GM23338 (cell line): ENCODE measurements around the gene TAOK1. TPM values are rescaled to one million over a fixed set of nuclear protein-coding genes. Genes with fewer than 3 reads are reported as not detected.

Experiments
- ATAC-seq: fragments of 200-7000 bp; cut with Tn5 transposase; 3 replicates; pipeline ENCODE4 v1.9.1; 2020
- DNase-seq: peaks from one replicate; pipeline ENCODE4 v3.0.0-alpha.2; 2015; ENCODE audit warnings: low spot score
- H2AFZ ChIP-seq: fragments of 200-600 bp; sonication (generic); 2 replicates; pipeline ENCODE4 v1.8.0; 2016; ENCODE audit warnings: antibody characterized with exemption, mild to moderate bottlenecking, moderate library complexity
- H3F3A ChIP-seq: fragments of 200-600 bp; sonication (generic); replicated peaks from 2 replicates; pipeline ENCODE4 v1.8.0; 2017; ENCODE audit warnings: antibody characterized with exemption, mixed run types, low read depth
- H3K27ac ChIP-seq: fragments of 200-600 bp; sonication (generic); 2 replicates; pipeline ENCODE4 v1.6.1; 2016; ENCODE audit warnings: low read depth
- H3K27me3 ChIP-seq: fragments of 200-600 bp; sonication (generic); 2 replicates; pipeline ENCODE4 v1.8.0; 2016; ENCODE audit warnings: mild to moderate bottlenecking, mixed run types, moderate library complexity; ENCODE audit not compliant: insufficient read depth
- H3K36me3 ChIP-seq: fragments of 200-600 bp; sonication (generic); 2 replicates; pipeline ENCODE4 v1.8.0; 2016; ENCODE audit warnings: mild to moderate bottlenecking; ENCODE audit not compliant: insufficient read depth
- H3K4me1 ChIP-seq: fragments of 200-600 bp; sonication (generic); 2 replicates; pipeline ENCODE4 v1.8.0; 2016; ENCODE audit warnings: mild to moderate bottlenecking, moderate library complexity; ENCODE audit not compliant: insufficient read depth
- H3K4me2 ChIP-seq: fragments of 200-600 bp; sonication (generic); 2 replicates; pipeline ENCODE4 v1.7.1; 2017; ENCODE audit warnings: mixed run types
- H3K4me3 ChIP-seq: fragments of 200-600 bp; sonication (generic); 2 replicates; pipeline ENCODE4 v1.6.1; 2016; ENCODE audit warnings: mixed run types
- H3K79me2 ChIP-seq: fragments of 200-600 bp; sonication (generic); replicated peaks from 2 replicates; pipeline ENCODE4 v1.8.0; 2017; ENCODE audit warnings: mild to moderate bottlenecking; ENCODE audit not compliant: insufficient read depth
- H3K9me2 ChIP-seq: fragments of 200-600 bp; sonication (generic); 2 replicates; pipeline ENCODE4 v1.8.0; 2017; ENCODE audit not compliant: insufficient read depth
- H4K20me1 ChIP-seq: fragments of 200-600 bp; sonication (generic); replicated peaks from 2 replicates; pipeline ENCODE4 v1.8.0; 2017; ENCODE audit warnings: mild to moderate bottlenecking; ENCODE audit not compliant: insufficient read depth
- H3K27ac Mint-ChIP-seq: 2 replicates; pipeline ENCODE4 v1.8.0; 2020; ENCODE audit warnings: inconsistent platforms, mild to moderate bottlenecking, moderate library complexity, mixed read lengths
- H3K27me3 Mint-ChIP-seq: 3 replicates; pipeline ENCODE4 v1.8.0; 2022; ENCODE audit warnings: low read depth, mild to moderate bottlenecking, moderate library complexity, mixed read lengths, inconsistent platforms; ENCODE audit not compliant: insufficient read depth, poor library complexity
- H3K36me3 Mint-ChIP-seq: 3 replicates; pipeline ENCODE4 v1.8.0; 2021; ENCODE audit warnings: low read depth, mild to moderate bottlenecking, inconsistent platforms, moderate library complexity, mixed read lengths
- H3K4me1 Mint-ChIP-seq: 3 replicates; pipeline ENCODE4 v1.8.0; 2020; ENCODE audit warnings: mild to moderate bottlenecking, inconsistent platforms, mixed read lengths
- H3K4me3 Mint-ChIP-seq: 3 replicates; pipeline ENCODE4 v1.8.0; 2021; ENCODE audit warnings: moderate library complexity, mild to moderate bottlenecking, inconsistent platforms, mixed read lengths
- H3K9me3 Mint-ChIP-seq: 3 replicates; pipeline ENCODE4 v1.8.0; 2020; ENCODE audit warnings: moderate library complexity, mild to moderate bottlenecking, inconsistent platforms, mixed read lengths
- CREB1 ChIP-seq: fragments of 250-450 bp; sonication (Bioruptor Pico); IDR thresholded peaks from 2 replicates; pipeline ENCODE4 v1.5.0; 2020; ENCODE audit warnings: low read depth, mild to moderate bottlenecking, moderate library complexity
- EZH2 ChIP-seq: fragments of 200-600 bp; sonication (generic); IDR thresholded peaks from one replicate; pipeline ENCODE4 v1.8.0; 2017; ENCODE audit warnings: antibody characterized with exemption, mild to moderate bottlenecking, low read depth; ENCODE audit not compliant: unreplicated experiment
- EZH2phosphoT487 ChIP-seq: fragments of 200-600 bp; sonication (generic); IDR thresholded peaks from one replicate; pipeline ENCODE4 v1.8.1; 2018; ENCODE audit warnings: antibody characterized with exemption; ENCODE audit not compliant: unreplicated experiment
- JUNB ChIP-seq: IDR thresholded peaks from one replicate; pipeline ENCODE4 v1.6.1; 2016; ENCODE audit warnings: antibody characterized with exemption; ENCODE audit not compliant: unreplicated experiment
- NANOG ChIP-seq: IDR thresholded peaks from 2 replicates; pipeline ENCODE4 v1.6.1; 2016; ENCODE audit warnings: antibody characterized with exemption, borderline replicate concordance
- POLR2AphosphoS5 ChIP-seq: IDR thresholded peaks from 2 replicates; pipeline ENCODE4 v1.6.1; 2016; ENCODE audit warnings: antibody characterized with exemption, low read depth
- REST ChIP-seq: IDR thresholded peaks from one replicate; pipeline ENCODE4 v1.6.1; 2018; ENCODE audit warnings: antibody characterized with exemption; ENCODE audit not compliant: unreplicated experiment
- STAT1 ChIP-seq: IDR thresholded peaks from one replicate; pipeline ENCODE4 v1.6.1; 2016; ENCODE audit warnings: antibody characterized with exemption; ENCODE audit not compliant: unreplicated experiment
- ZNF114 ChIP-seq: fragments of 250-450 bp; sonication (Bioruptor Pico); IDR thresholded peaks from 2 replicates; pipeline ENCODE4 v1.5.0; 2020; ENCODE audit warnings: mild to moderate bottlenecking, moderate library complexity
- ZNF331 ChIP-seq: fragments of 250-450 bp; sonication (Bioruptor Pico); IDR thresholded peaks from 2 replicates; pipeline ENCODE4 v1.5.0; 2020; ENCODE audit warnings: low read depth, mild to moderate bottlenecking, moderate library complexity
- ZNF462 ChIP-seq: fragments of 250-450 bp; sonication (Bioruptor Pico); IDR thresholded peaks from 2 replicates; pipeline ENCODE4 v1.5.0; 2020; ENCODE audit warnings: mild to moderate bottlenecking, moderate library complexity
- polyA plus RNA-seq: library from polyadenylated mRNA; unstranded; fragments of >200 nt; fragmentation: Nextera tagmentation; extraction: Ambion mirVana; gene quantifications from 2 replicates; pipeline ENCODE4 v1.2.1, GENCODE V29; 2016
- total RNA-seq: library from RNA; depleted of rRNA; stranded (reverse); fragments of >200 nt; shearing (Covaris generic); gene quantifications from 2 replicates; pipeline ENCODE4 v1.2.3, GENCODE V29; 2014
- TF ChIP-seq, protein P1 (sequence below), 2 experiments: fragments of 200-600 bp in 1 of 2; sonication (generic) in 1 of 2; conservative IDR thresholded peaks; 2 replicates each; pipeline versions ENCODE4 v1.5.1 to v1.6.1; 2016 to 2017; ENCODE audit warnings: antibody characterized with exemption in 2 of 2, low read depth in 2 of 2, mild to moderate bottlenecking in 2 of 2, moderate library complexity in 1 of 2
- TF ChIP-seq, protein P2 (sequence below): IDR thresholded peaks from 2 replicates; pipeline ENCODE4 v1.6.1; 2016; ENCODE audit warnings: antibody characterized with exemption

The TAOK1 gene
- total and polyA plus RNA-seq, 2 experiments from 2014 or later: 19.4 to 69.8 TPM

GRCh38 chr17:29555840-29556239 is 165.7 kb downstream of the TAOK1 start:
- H3K4me1 Mint-ChIP-seq: peaks cover 2% of the 10 kb centered on the region; the same call in 1 of the 3 replicates
- no peak overlapping the region for H2AFZ ChIP-seq
- no peak for TF ChIP-seq STAT1
- no peak for TF ChIP-seq NANOG
- TF ChIP-seq CREB1 (CRISPR knock-in tag): no peak
- no peak for TF ChIP-seq ZNF114 (CRISPR knock-in tag)
- TF ChIP-seq, protein P1, sequence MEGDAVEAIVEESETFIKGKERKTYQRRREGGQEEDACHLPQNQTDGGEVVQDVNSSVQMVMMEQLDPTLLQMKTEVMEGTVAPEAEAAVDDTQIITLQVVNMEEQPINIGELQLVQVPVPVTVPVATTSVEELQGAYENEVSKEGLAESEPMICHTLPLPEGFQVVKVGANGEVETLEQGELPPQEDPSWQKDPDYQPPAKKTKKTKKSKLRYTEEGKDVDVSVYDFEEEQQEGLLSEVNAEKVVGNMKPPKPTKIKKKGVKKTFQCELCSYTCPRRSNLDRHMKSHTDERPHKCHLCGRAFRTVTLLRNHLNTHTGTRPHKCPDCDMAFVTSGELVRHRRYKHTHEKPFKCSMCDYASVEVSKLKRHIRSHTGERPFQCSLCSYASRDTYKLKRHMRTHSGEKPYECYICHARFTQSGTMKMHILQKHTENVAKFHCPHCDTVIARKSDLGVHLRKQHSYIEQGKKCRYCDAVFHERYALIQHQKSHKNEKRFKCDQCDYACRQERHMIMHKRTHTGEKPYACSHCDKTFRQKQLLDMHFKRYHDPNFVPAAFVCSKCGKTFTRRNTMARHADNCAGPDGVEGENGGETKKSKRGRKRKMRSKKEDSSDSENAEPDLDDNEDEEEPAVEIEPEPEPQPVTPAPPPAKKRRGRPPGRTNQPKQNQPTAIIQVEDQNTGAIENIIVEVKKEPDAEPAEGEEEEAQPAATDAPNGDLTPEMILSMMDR (conservative IDR thresholded peaks at IDR 0.05; ENCODE audit: low read depth in 2 of 2): no peak
- TF ChIP-seq, protein P2, sequence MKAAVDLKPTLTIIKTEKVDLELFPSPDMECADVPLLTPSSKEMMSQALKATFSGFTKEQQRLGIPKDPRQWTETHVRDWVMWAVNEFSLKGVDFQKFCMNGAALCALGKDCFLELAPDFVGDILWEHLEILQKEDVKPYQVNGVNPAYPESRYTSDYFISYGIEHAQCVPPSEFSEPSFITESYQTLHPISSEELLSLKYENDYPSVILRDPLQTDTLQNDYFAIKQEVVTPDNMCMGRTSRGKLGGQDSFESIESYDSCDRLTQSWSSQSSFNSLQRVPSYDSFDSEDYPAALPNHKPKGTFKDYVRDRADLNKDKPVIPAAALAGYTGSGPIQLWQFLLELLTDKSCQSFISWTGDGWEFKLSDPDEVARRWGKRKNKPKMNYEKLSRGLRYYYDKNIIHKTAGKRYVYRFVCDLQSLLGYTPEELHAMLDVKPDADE: no peak
- no peak for TF ChIP-seq EZH2
- TF ChIP-seq JUNB: no peak
- TF ChIP-seq EZH2phosphoT487: no peak
- TF ChIP-seq ZNF462 (CRISPR knock-in tag): no peak
- no peak for TF ChIP-seq REST
- no peak for TF ChIP-seq ZNF331
- no peak for TF ChIP-seq POLR2AphosphoS5
- H3K4me1 ChIP-seq: peaks cover under 1% of the 10 kb centered on the region; the same call in 1 of the 2 replicates
- H3K9me2 ChIP-seq: no peaks in the 10 kb centered on the region
- no peaks in the 10 kb centered on the region for H3K27me3 ChIP-seq
- no peaks in the 10 kb centered on the region for H3K36me3 ChIP-seq
- no peaks in the 10 kb centered on the region for H3K9me3 Mint-ChIP-seq
- no peak overlapping the region for H3K4me3 Mint-ChIP-seq
- ATAC-seq: no peak
- no peak overlapping the region for H3K27ac ChIP-seq
- no peak overlapping the region for H3K4me2 ChIP-seq
- H3K27ac Mint-ChIP-seq: no peak overlapping the region
- H3K79me2 ChIP-seq: no peaks in the 10 kb centered on the region
- H3K4me3 ChIP-seq: no peak overlapping the region
- no peaks in the 10 kb centered on the region for H4K20me1 ChIP-seq
- H3F3A ChIP-seq: 0 out of 2 replicates have a peak, but pooled peaks cover 3% of the 10 kb centered on the region
- no peaks in the 10 kb centered on the region; the same call in 2 of the 3 replicates for H3K36me3 Mint-ChIP-seq
- H3K27me3 Mint-ChIP-seq: peaks cover 8% of the 10 kb centered on the region
- DNase-seq: no peak
